NOMO-1 treated with dmso at 0.1 percent for 144 hours (cell line): Measurements from ENCODE around the gene TMEM35A.
"Not testable (repeated sequence)": the region's sequence is repeated elsewhere in the genome, so short reads cannot be mapped to it uniquely, and the experiment has no call there.

Source experiments
- DNase-seq: peaks from one replicate; lab custom pipeline; 2025; ENCODE audit not compliant: unreplicated experiment; lab: John Stamatoyannopoulos, UW

The TMEM35A gene

GRCh38 chrX:101078716-101079598 lies at the start of gene TMEM35A:
Gene TMEM35A, plus strand, starts transcription at chrX:101078879. Its CDS starts 124 bp downstream, at chrX:101079003.
- no peak for DNase-seq

- no peak for DNase-seq
Measured at GRCh38 chrX:101029665-101030064, 49.0 kb upstream of the TMEM35A start.

- DNase-seq, result no peak
Measured at GRCh38 chrX:101037231-101037630, 41.4 kb upstream of the TMEM35A start.

GRCh38 chrX:101040197-101040596 lies 38.5 kb upstream of the TMEM35A start:
- no peak for DNase-seq

GRCh38 chrX:101051153-101051548 lies 27.5 kb upstream of the TMEM35A start:
- no peak for DNase-seq

GRCh38 chrX:101051549-101052302 lies 27.0 kb upstream of the TMEM35A start, which contains the start of gene TRMT2B:
Gene TRMT2B, minus strand, starts transcription at chrX:101052111. Its CDS starts 9,822 bp downstream, at chrX:101042289.
- peak; percentile 72 for DNase-seq

- not testable (repeated sequence) for DNase-seq
Measured at GRCh38 chrX:101056551-101056950, 22.1 kb upstream of the TMEM35A start.

GRCh38 chrX:101057093-101057714 lies 21.5 kb upstream of the TMEM35A start:
- peak; percentile 54 for DNase-seq

GRCh38 chrX:101062176-101062575 lies 16.5 kb upstream of the TMEM35A start:
- no peak for DNase-seq

GRCh38 chrX:101071582-101071981 lies 7.1 kb upstream of the TMEM35A start:
- no peak for DNase-seq

GRCh38 chrX:101079736-101080270 lies 1.1 kb downstream of the TMEM35A start:
- no peak for DNase-seq

- DNase-seq, result no peak
Measured at GRCh38 chrX:101080326-101081124, 1.8 kb downstream of the TMEM35A start.

- no peak for DNase-seq
Measured at GRCh38 chrX:101081231-101081630, 2.6 kb downstream of the TMEM35A start.

- no peak for DNase-seq
Measured at GRCh38 chrX:101091817-101092216, 13.1 kb downstream of the TMEM35A start.

GRCh38 chrX:101097546-101098453 lies 19.1 kb downstream of the TMEM35A start, which contains the start of gene CENPI:
Gene CENPI, plus strand, starts transcription at chrX:101098204. Its CDS starts 2,867 bp downstream, at chrX:101101071.
- DNase-seq, result peak; percentile 91

- no peak for DNase-seq
Measured at GRCh38 chrX:101108284-101108683, 29.6 kb downstream of the TMEM35A start.

GRCh38 chrX:101117701-101118100 lies 39.0 kb downstream of the TMEM35A start:
- no peak for DNase-seq

- no peak for DNase-seq
Measured at GRCh38 chrX:101136235-101136634, 57.6 kb downstream of the TMEM35A start.
